Caco-2 (cell line): ENCODE data around the gene MYDGF. TPM values are rescaled to one million over a fixed set of nuclear protein-coding genes. Genes with fewer than 3 reads are reported as not detected.

Experiments used
- BruUV-seq: library from RNA; stranded (reverse); fragments of 400-500 nt; replicated peaks from 2 replicates; lab custom pipeline; 2021; lab: Mats Ljungman, UMichigan
- CTCF ChIA-PET: fragments of 300-600 bp; sonication (Branson Sonifier 250); formaldehyde crosslinking; loops from one replicate; lab custom pipeline; 2022; ENCODE audit warnings: antibody characterized with exemption; lab: Charles Lee
- POLR2A ChIA-PET: fragments of 300-600 bp; sonication (Branson Sonifier 250); formaldehyde crosslinking; loops from one replicate; lab custom pipeline; 2022; ENCODE audit warnings: antibody characterized with exemption; lab: Charles Lee
- DNase-seq, 2 experiments: peaks; one replicate each; pipeline versions ENCODE4 v3.0.0 to v3.0.0-alpha.2; 2020 to 2022
- H3K27me3 ChIP-seq: replicated peaks from 2 replicates; pipeline ENCODE4 v1.6.0; 2011; ENCODE audit warnings: low read length; ENCODE audit not compliant: control insufficient read depth, insufficient read depth
- H3K36me3 ChIP-seq: 2 replicates; pipeline ENCODE4 v1.5.1; 2011; ENCODE audit warnings: low read length; ENCODE audit not compliant: control insufficient read depth, insufficient read depth
- H3K4me1 ChIP-seq: fragments of 250-450 bp; sonication (Bioruptor Pico); 2 replicates; pipeline ENCODE4 v1.5.1; 2020; ENCODE audit warnings: mild to moderate bottlenecking
- H3K4me3 ChIP-seq: 2 replicates; pipeline ENCODE4 v1.5.1; 2011; ENCODE audit warnings: low read depth, mild to moderate bottlenecking, control low read depth, low read length
- H3K9me3 ChIP-seq: fragments of 250-450 bp; sonication (Bioruptor Pico); 2 replicates; pipeline ENCODE4 v1.5.1; 2020; ENCODE audit warnings: mild to moderate bottlenecking, moderate library complexity
- H3K27ac Mint-ChIP-seq: one replicate; pipeline ENCODE4 v1.8.0; 2022; ENCODE audit warnings: mixed read lengths; ENCODE audit not compliant: unreplicated experiment
- H3K27me3 Mint-ChIP-seq: one replicate; pipeline ENCODE4 v1.8.0; 2022; ENCODE audit warnings: mixed read lengths; ENCODE audit not compliant: insufficient read depth, unreplicated experiment
- H3K36me3 Mint-ChIP-seq: one replicate; pipeline ENCODE4 v1.8.0; 2022; ENCODE audit warnings: mild to moderate bottlenecking, mixed read lengths; ENCODE audit not compliant: insufficient read depth, unreplicated experiment
- H3K4me1 Mint-ChIP-seq: one replicate; pipeline ENCODE4 v1.8.0; 2022; ENCODE audit warnings: low read depth, mixed read lengths; ENCODE audit not compliant: unreplicated experiment
- H3K4me3 Mint-ChIP-seq: one replicate; pipeline ENCODE4 v1.8.0; 2022; ENCODE audit warnings: mild to moderate bottlenecking, moderate library complexity, mixed read lengths; ENCODE audit not compliant: unreplicated experiment
- H3K9me3 Mint-ChIP-seq: one replicate; pipeline ENCODE4 v1.8.0; 2022; ENCODE audit warnings: mixed read lengths; ENCODE audit not compliant: unreplicated experiment
- CTCF ChIP-seq, 2 experiments: fragments of 200-600 bp in 1 of 2; IDR thresholded peaks; 1 replicate in 1 of 2; 2 replicates in 1 of 2; pipeline versions ENCODE4 v1.5.1 to v1.8.0; 2011 to 2022; ENCODE audit warnings: antibody characterized with exemption in 1 of 2, control low read depth in 1 of 2, inconsistent platforms in 1 of 2, low read depth in 1 of 2, low read length in 1 of 2, mild to moderate bottlenecking in 1 of 2, moderate library complexity in 1 of 2; ENCODE audit not compliant: insufficient read depth in 1 of 2, severe bottlenecking in 1 of 2, unreplicated experiment in 1 of 2
- intact Hi-C: fragments of 100-400 bp; cut with micrococcal nuclease; formaldehyde crosslinking; loops from one replicate; pipeline ENCODE4 v1.10.0; 2022; ENCODE audit not compliant: unreplicated experiment
- total RNA-seq: library from RNA; stranded (reverse); gene quantifications from 2 replicates; pipeline ENCODE4 v1.2.3, GENCODE V29; 2022

Gene MYDGF
- total RNA-seq, 1 experiment from 2014 or later = 106 TPM

GRCh38 chr19:4664642-4665041 is 5.5 kb downstream of the MYDGF start:
- H3K36me3 ChIP-seq = peaks cover 1% of the 10 kb centered on the region; the same call in 1 of the 2 replicates

GRCh38 chr19:4662812-4663211 is 7.3 kb downstream of the MYDGF start:
- peaks cover 51% of the 10 kb centered on the region for H3K36me3 Mint-ChIP-seq

More at GRCh38 chr19:4664642-4665041, 5.5 kb downstream of the MYDGF start:
- Mint-ChIP-seq H3K9me3 (no peaks in the 10 kb centered on the region), H3K4me1 (no peaks in the 10 kb centered on the region), H3K27ac (no peak overlapping the region), H3K4me3 (no peak overlapping the region), H3K27me3 (no peaks in the 10 kb centered on the region), H3K36me3 (peaks cover 38% of the 10 kb centered on the region)
- Histone ChIP-seq H3K9me3 (no peaks in the 10 kb centered on the region), H3K27me3 (no peaks in the 10 kb centered on the region), H3K4me3 (no peak overlapping the region), H3K4me1 (peaks cover 6% of the 10 kb centered on the region)
- ChIA-PET POLR2A (no interaction called here), CTCF (no interaction called here)
- DNase-seq = no peak
- BruUV-seq = no TSS peak
- intact Hi-C loops = no loop called here
- TF ChIP-seq CTCF (IDR thresholded peaks at IDR 0.05; ENCODE audit: insufficient read depth in 1 of 2, low read depth in 1 of 2, low read length in 1 of 2, severe bottlenecking in 1 of 2, unreplicated experiment in 1 of 2) = no peak

GRCh38 chr19:4662020-4662695 is 8.0 kb downstream of the MYDGF start:
- intact Hi-C loops = no loop called here
- POLR2A ChIA-PET = no interaction called here
- DNase-seq = no peak
- Histone ChIP-seq H3K36me3 (peaks cover 1% of the 10 kb centered on the region; the same call in 1 of the 2 replicates), H3K9me3 (no peaks in the 10 kb centered on the region), H3K4me1 (no peaks in the 10 kb centered on the region), H3K27me3 (no peaks in the 10 kb centered on the region), H3K4me3 (no peak overlapping the region)
- Mint-ChIP-seq H3K9me3 (no peaks in the 10 kb centered on the region), H3K27me3 (no peaks in the 10 kb centered on the region), H3K4me1 (no peaks in the 10 kb centered on the region), H3K36me3 (peaks cover 52% of the 10 kb centered on the region), H3K4me3 (no peak overlapping the region), H3K27ac (no peak overlapping the region)
- BruUV-seq = no TSS peak
- no peak for TF ChIP-seq CTCF (IDR thresholded peaks at IDR 0.05; ENCODE audit: insufficient read depth in 1 of 2, low read depth in 1 of 2, low read length in 1 of 2, severe bottlenecking in 1 of 2, unreplicated experiment in 1 of 2)
- CTCF ChIA-PET = no interaction called here

More at GRCh38 chr19:4662812-4663211, 7.3 kb downstream of the MYDGF start:
- intact Hi-C loops = no loop called here
- Histone ChIP-seq H3K4me1 (no peaks in the 10 kb centered on the region), H3K4me3 (no peak overlapping the region), H3K27me3 (no peaks in the 10 kb centered on the region), H3K9me3 (no peaks in the 10 kb centered on the region), H3K36me3 (peaks cover 1% of the 10 kb centered on the region; the same call in 1 of the 2 replicates)
- H3K4me1 Mint-ChIP-seq = no peaks in the 10 kb centered on the region
- no peak overlapping the region for H3K4me3 Mint-ChIP-seq
- BruUV-seq = no TSS peak
- H3K9me3 Mint-ChIP-seq = no peaks in the 10 kb centered on the region
- H3K27ac Mint-ChIP-seq = no peak overlapping the region
- CTCF ChIA-PET = no interaction called here
- TF ChIP-seq CTCF (IDR thresholded peaks at IDR 0.05; ENCODE audit: insufficient read depth in 1 of 2, low read depth in 1 of 2, low read length in 1 of 2, severe bottlenecking in 1 of 2, unreplicated experiment in 1 of 2) = no peak
- DNase-seq = no peak
- no peaks in the 10 kb centered on the region for H3K27me3 Mint-ChIP-seq
- POLR2A ChIA-PET = no interaction called here
